ENCODE results near the gene TCAP. TPM values are rescaled to one million over a fixed set of nuclear protein-coding genes. Genes with fewer than 3 reads are reported as not detected.

Gene TCAP
- total and polyA plus RNA-seq, 10 of the 15 experiments (the other 5 are each of a cell fraction or from before 2014, with no cell fraction given), result 0.17 to 1.0 (median 0.36) TPM; not detected in 3

- ChIA-PET SMC1A (ENCODE audit: uncharacterized antibody, unreplicated experiment) (no interaction called here), CTCF (interaction anchor here (0.8 to 8.8 kb wide), 5 partner anchors 14 to 81 kb away, joined by 3 to 100 read pairs (median 4); partner anchors contain the start of gene MIEN1), RAD21 (ENCODE audit: unreplicated experiment) (no interaction called here), POLR2A (interaction anchor here (0.6 kb wide), 1 partner anchor 81 kb away, joined by 3 read pairs; no protein-coding TSS in a partner anchor)
- Histone ChIP-seq H3K27ac (ENCODE audit: control insufficient read depth, insufficient read depth) (no peak overlapping the region), H3K79me2 (ENCODE audit: control insufficient read depth, insufficient read depth, low read length) (no peaks in the 10 kb centered on the region; the same call in none of the 2 replicates), H3K4me2 (ENCODE audit: control insufficient read depth, insufficient read depth) (no peak overlapping the region), H2AFZ (ENCODE audit: control insufficient read depth, low read depth, low read length) (no peak overlapping the region), H3K4me1 (ENCODE audit: control insufficient read depth, insufficient read depth, low read length) (no peaks in the 10 kb centered on the region), H3K9ac (ENCODE audit: control insufficient read depth, insufficient read depth, low read length) (no peak overlapping the region), H3K27me3 (replicated peaks in 1 of 2; ENCODE audit: control insufficient read depth in 2 of 2, insufficient read depth in 2 of 2, low read length in 1 of 2) (no peaks in the 10 kb centered on the region), H3K36me3 (ENCODE audit: control insufficient read depth in 2 of 2, insufficient read depth in 2 of 2, low read length in 1 of 2) (no peaks in the 10 kb centered on the region; a peak in 2 of 4 replicates), H3K4me3 (no peak overlapping the region), H3K9me3 (replicated peaks; ENCODE audit: control insufficient read depth, insufficient read depth, low read length) (no peaks in the 10 kb centered on the region), H4K20me1 (ENCODE audit: control insufficient read depth, insufficient read depth) (no peaks in the 10 kb centered on the region)
- WGBS (ENCODE audit: insufficient coverage, insufficient replicate concordance, low lambda C conversion rate, missing lambda C conversion rate), result over 99% methylated on average over 15 of the region's 15 CpGs
- intact Hi-C loops (cut with micrococcal nuclease; ENCODE audit: unreplicated experiment) (no loop called here), in situ Hi-C loops (cut with MboI) (no loop called here)
- TF ChIP-seq POLR2A (IDR thresholded peaks at IDR 0.05; ENCODE audit: low read depth, low read length) (no peak), MYC (IDR thresholded peaks at IDR 0.05; ENCODE audit: insufficient read depth, insufficient read length, insufficient replicate concordance, low read length, severe bottlenecking) (no peak), CREM (IDR thresholded peaks at IDR 0.05; ENCODE audit: low read depth) (no peak), NR2C2 (IDR thresholded peaks at IDR 0.05; ENCODE audit: borderline replicate concordance, control insufficient read depth, insufficient read length, low read depth) (no peak), E2F8 (IDR thresholded peaks at IDR 0.05; ENCODE audit: low read depth, partially characterized antibody) (no peak), SREBF2 (IDR thresholded peaks at IDR 0.05; ENCODE audit: low read length) (no peak)
- no peak for DNase-seq (ENCODE audit: low read depth, low spot score)
- BruUV-seq (replicated peaks), result no TSS peak
- no peak for ATAC-seq
- FAIRE-seq, result no peak
These were observed 16.4 kb upstream of the TCAP start for GRCh38 chr17:39648616-39649366.
